ENCODE data around the gene SLC12A8.

Gene SLC12A8

GRCh38 chr3:125186261-125186787 lies 26.2 kb downstream of the SLC12A8 start:
- peaks cover 4% of the 10 kb centered on the region for H3K4me1 Mint-ChIP-seq (ENCODE audit: low read depth)
- no peaks in the 10 kb centered on the region for H3K9me3 Mint-ChIP-seq
- DNase-seq, result no peak
- no peaks in the 10 kb centered on the region for H3K27me3 Mint-ChIP-seq
- H3K4me3 Mint-ChIP-seq, result no peak overlapping the region
- no peaks in the 10 kb centered on the region for H3K36me3 Mint-ChIP-seq (ENCODE audit: low read depth)
- H3K27ac Mint-ChIP-seq, result no peak overlapping the region

GRCh38 chr3:125185805-125186204 lies 26.7 kb downstream of the SLC12A8 start:
- H3K4me3 Mint-ChIP-seq, result no peak overlapping the region
- no peaks in the 10 kb centered on the region for H3K36me3 Mint-ChIP-seq (ENCODE audit: low read depth)
- DNase-seq, result no peak
- H3K27me3 Mint-ChIP-seq, result no peaks in the 10 kb centered on the region
- H3K4me1 Mint-ChIP-seq (ENCODE audit: low read depth), result peaks cover 4% of the 10 kb centered on the region
- no peaks in the 10 kb centered on the region for H3K9me3 Mint-ChIP-seq
- no peak overlapping the region for H3K27ac Mint-ChIP-seq

GRCh38 chr3:125179884-125180240 lies 32.7 kb downstream of the SLC12A8 start:
- no peaks in the 10 kb centered on the region for H3K9me3 Mint-ChIP-seq
- no peak overlapping the region for H3K4me3 Mint-ChIP-seq
- no peak for DNase-seq
- no peak overlapping the region for H3K27ac Mint-ChIP-seq
- H3K36me3 Mint-ChIP-seq (ENCODE audit: low read depth), result no peaks in the 10 kb centered on the region
- H3K4me1 Mint-ChIP-seq (ENCODE audit: low read depth), result peaks cover 1% of the 10 kb centered on the region
- H3K27me3 Mint-ChIP-seq, result no peaks in the 10 kb centered on the region

GRCh38 chr3:125179143-125179883 lies 33.2 kb downstream of the SLC12A8 start:
- H3K4me1 Mint-ChIP-seq (ENCODE audit: low read depth), result peaks cover 1% of the 10 kb centered on the region
- no peaks in the 10 kb centered on the region for H3K9me3 Mint-ChIP-seq
- H3K36me3 Mint-ChIP-seq (ENCODE audit: low read depth), result no peaks in the 10 kb centered on the region
- no peaks in the 10 kb centered on the region for H3K27me3 Mint-ChIP-seq
- H3K27ac Mint-ChIP-seq, result no peak overlapping the region
- DNase-seq, result no peak
- H3K4me3 Mint-ChIP-seq, result no peak overlapping the region

- Mint-ChIP-seq H3K36me3 (ENCODE audit: low read depth) (no peaks in the 10 kb centered on the region), H3K4me3 (no peak overlapping the region), H3K27ac (no peak overlapping the region), H3K4me1 (ENCODE audit: low read depth) (peaks cover 1% of the 10 kb centered on the region), H3K9me3 (peaks cover 10% of the 10 kb centered on the region), H3K27me3 (no peaks in the 10 kb centered on the region)
- DNase-seq, result no peak
Measured at GRCh38 chr3:125177746-125178145, 34.8 kb downstream of the SLC12A8 start.

GRCh38 chr3:125175295-125176078 lies 37.1 kb downstream of the SLC12A8 start:
- peaks cover 1% of the 10 kb centered on the region for H3K4me1 Mint-ChIP-seq (ENCODE audit: low read depth)
- peaks cover 10% of the 10 kb centered on the region for H3K9me3 Mint-ChIP-seq
- H3K36me3 Mint-ChIP-seq (ENCODE audit: low read depth), result no peaks in the 10 kb centered on the region
- no peak overlapping the region for H3K4me3 Mint-ChIP-seq
- DNase-seq, result no peak
- H3K27me3 Mint-ChIP-seq, result no peaks in the 10 kb centered on the region
- H3K27ac Mint-ChIP-seq, result no peak overlapping the region

- Mint-ChIP-seq H3K27ac (no peak overlapping the region), H3K4me3 (no peak overlapping the region)
Measured at GRCh38 chr3:125172346-125172745, 40.2 kb downstream of the SLC12A8 start.

GRCh38 chr3:125168711-125169393 lies 43.7 kb downstream of the SLC12A8 start:
- Mint-ChIP-seq H3K9me3 (peaks cover 6% of the 10 kb centered on the region), H3K4me1 (ENCODE audit: low read depth) (no peaks in the 10 kb centered on the region), H3K27me3 (no peaks in the 10 kb centered on the region), H3K36me3 (ENCODE audit: low read depth) (no peaks in the 10 kb centered on the region), H3K27ac (no peak overlapping the region), H3K4me3 (no peak overlapping the region)
- DNase-seq, result no peak

More at GRCh38 chr3:125172346-125172745, 40.2 kb downstream of the SLC12A8 start:
- H3K27me3 Mint-ChIP-seq, result no peaks in the 10 kb centered on the region
- no peaks in the 10 kb centered on the region for H3K4me1 Mint-ChIP-seq (ENCODE audit: low read depth)
- no peak for DNase-seq
- no peaks in the 10 kb centered on the region for H3K36me3 Mint-ChIP-seq (ENCODE audit: low read depth)
- H3K9me3 Mint-ChIP-seq, result peaks cover 10% of the 10 kb centered on the region

- no peak overlapping the region for H3K27ac Mint-ChIP-seq
Measured at GRCh38 chr3:125166599-125167136, 45.9 kb downstream of the SLC12A8 start.

GRCh38 chr3:125165948-125166553 lies 46.5 kb downstream of the SLC12A8 start:
- Mint-ChIP-seq H3K27ac (no peak overlapping the region), H3K9me3 (no peaks in the 10 kb centered on the region), H3K4me3 (no peak overlapping the region), H3K27me3 (no peaks in the 10 kb centered on the region), H3K4me1 (ENCODE audit: low read depth) (no peaks in the 10 kb centered on the region), H3K36me3 (ENCODE audit: low read depth) (no peaks in the 10 kb centered on the region)
- no peak for DNase-seq

More at GRCh38 chr3:125166599-125167136, 45.9 kb downstream of the SLC12A8 start:
- DNase-seq, result no peak
- H3K4me1 Mint-ChIP-seq (ENCODE audit: low read depth), result no peaks in the 10 kb centered on the region
- no peak overlapping the region for H3K4me3 Mint-ChIP-seq
- H3K9me3 Mint-ChIP-seq, result no peaks in the 10 kb centered on the region
- no peaks in the 10 kb centered on the region for H3K36me3 Mint-ChIP-seq (ENCODE audit: low read depth)
- no peaks in the 10 kb centered on the region for H3K27me3 Mint-ChIP-seq

- no peak overlapping the region for H3K4me3 Mint-ChIP-seq
- no peak overlapping the region for H3K27ac Mint-ChIP-seq
- H3K27me3 Mint-ChIP-seq, result no peaks in the 10 kb centered on the region
- no peaks in the 10 kb centered on the region for H3K9me3 Mint-ChIP-seq
- H3K36me3 Mint-ChIP-seq (ENCODE audit: low read depth), result no peaks in the 10 kb centered on the region
- no peaks in the 10 kb centered on the region for H3K4me1 Mint-ChIP-seq (ENCODE audit: low read depth)
- DNase-seq, result no peak
Measured at GRCh38 chr3:125165189-125165947, 47.2 kb downstream of the SLC12A8 start.

- H3K9me3 Mint-ChIP-seq, result no peaks in the 10 kb centered on the region
- no peaks in the 10 kb centered on the region for H3K27me3 Mint-ChIP-seq
- no peak overlapping the region for H3K27ac Mint-ChIP-seq
- no peak for DNase-seq
- H3K4me1 Mint-ChIP-seq (ENCODE audit: low read depth), result no peaks in the 10 kb centered on the region
- H3K4me3 Mint-ChIP-seq, result no peak overlapping the region
- no peaks in the 10 kb centered on the region for H3K36me3 Mint-ChIP-seq (ENCODE audit: low read depth)
Measured at GRCh38 chr3:125163739-125164601, 48.6 kb downstream of the SLC12A8 start.

Data from activated T-cell treated with anti-CD3 and anti-CD28 coated beads, Interleukin-2, amount 50 U/mL, for 24 hours (primary cell).